Activated CD8-positive, alpha-beta memory T cell treated with anti-CD3 and anti-CD28 coated beads, Interleukin-2, amount 50 U/mL, for 24 hours (primary cell): ENCODE results near the gene ATG101.
"Not testable (repeated sequence)": the region's sequence is repeated elsewhere in the genome, so short reads cannot be mapped to it uniquely, and the experiment has no call there.

Experiments
- DNase-seq: peaks from one replicate; pipeline ENCODE4 v3.0.0-alpha.2; 2020; ENCODE audit errors: extremely low read depth

Gene ATG101

GRCh38 chr12:52097045-52097666 lies 27.4 kb downstream of the ATG101 start:
- no peak for DNase-seq

- DNase-seq, result not testable (repeated sequence)
Observed at GRCh38 chr12:52104431-52105089, 34.8 kb downstream of the ATG101 start.

- DNase-seq, result peak; percentile 30
Observed at GRCh38 chr12:52116222-52117125, 46.7 kb downstream of the ATG101 start.

- DNase-seq, result not testable (repeated sequence)
Observed at GRCh38 chr12:52117806-52118475, 48.2 kb downstream of the ATG101 start.

GRCh38 chr12:52119398-52120254 lies 49.8 kb downstream of the ATG101 start:
- DNase-seq, result peak; percentile 4

GRCh38 chr12:52120951-52121823 lies 51.4 kb downstream of the ATG101 start:
- DNase-seq, result no peak

- peak; percentile 25 for DNase-seq
Observed at GRCh38 chr12:52121824-52122539, 52.2 kb downstream of the ATG101 start.

GRCh38 chr12:52122540-52122871 lies 52.7 kb downstream of the ATG101 start:
- no peak for DNase-seq

GRCh38 chr12:52122904-52123303 lies 53.1 kb downstream of the ATG101 start:
- DNase-seq, result no peak

GRCh38 chr12:52123487-52124186 lies 53.9 kb downstream of the ATG101 start:
- DNase-seq, result no peak

GRCh38 chr12:52125476-52125900 lies 55.7 kb downstream of the ATG101 start:
- DNase-seq, result no peak

GRCh38 chr12:52126050-52126604 lies 56.3 kb downstream of the ATG101 start:
- DNase-seq, result no peak
